HL-60 (cell line): ENCODE data around the gene KLHL3.

Source experiments
- CTCF ChIP-seq: IDR thresholded peaks from one replicate; pipeline ENCODE4 v1.5.1; 2011; ENCODE audit warnings: low read length, control low read depth, inconsistent platforms; ENCODE audit not compliant: insufficient read depth
- POLR2AphosphoS5 ChIP-seq: IDR thresholded peaks from 2 replicates; pipeline ENCODE4 v1.6.1; 2012; ENCODE audit warnings: low read depth
- REST ChIP-seq: IDR thresholded peaks from 2 replicates; pipeline ENCODE4 v1.6.1; 2012; ENCODE audit warnings: low read depth; ENCODE audit not compliant: insufficient replicate concordance

- TF ChIP-seq POLR2AphosphoS5 (no peak), REST (no peak), CTCF (no peak)
Observed at GRCh38 chr5:137596941-137597340, 138.9 kb downstream of the KLHL3 start.
